Skin epidermis (tissue), 12 donors: ENCODE results near the gene CBX4.
A peak's percentile ranks its signal among the peaks of the same experiment; 100 is the strongest.

Source experiments
- H3K27ac ChIP-seq, 21 experiments: fragments of 200-600 bp; sonication (generic) in 11 of 21; one replicate each; pipeline ENCODE4 v1.5.0; 2020; ENCODE audit warnings: mild to moderate bottlenecking in 3 of 21, inconsistent platforms in 2 of 21, moderate library complexity in 2 of 21
- H3K4me3 ChIP-seq, 7 experiments: fragments of 200-600 bp; sonication (generic) in 2 of 7; one replicate each; pipeline ENCODE4 v1.5.0; 2020; ENCODE audit warnings: inconsistent platforms in 2 of 7, mild to moderate bottlenecking in 2 of 7, moderate library complexity in 1 of 7

Gene CBX4

DNA sequence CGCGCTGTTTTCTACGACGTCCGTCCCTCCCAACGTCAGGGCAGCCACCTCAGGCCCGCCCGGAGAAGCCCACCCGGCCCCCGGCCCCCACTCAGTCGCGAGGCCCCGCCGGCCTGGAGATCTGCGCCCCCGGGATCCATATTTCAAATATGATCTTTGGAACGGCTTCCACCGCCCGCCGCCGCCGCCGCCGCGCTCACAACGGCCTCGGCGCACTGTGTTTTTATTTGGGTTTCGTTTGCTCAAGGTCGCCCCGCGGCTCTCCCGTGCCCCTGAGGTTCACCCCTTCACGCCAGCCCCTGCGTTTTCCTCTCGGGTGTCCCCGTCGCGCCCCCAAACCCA is 4.2 kb upstream of the CBX4 start:
- Histone ChIP-seq H3K4me3 (peak overlapping the region; percentile 24 to 51 (median 41)), H3K27ac (peak overlapping the region in 16 of 21 experiments; percentile 4 to 87 (median 58))

GRCh38 chr17:79842656-79843473 is 3.6 kb upstream of the CBX4 start:
- Histone ChIP-seq H3K27ac (peak overlapping the region in 7 of 21 experiments; percentile 30 to 87 (median 66)), H3K4me3 (peak overlapping the region; percentile 24 to 51 (median 41))

- Histone ChIP-seq H3K27ac (peak overlapping the region in 2 of 21 experiments; percentile 9 to 80), H3K4me3 (no peak overlapping the region)
Observed at GRCh38 chr17:79842136-79842655, 3.0 kb upstream of the CBX4 start.

DNA sequence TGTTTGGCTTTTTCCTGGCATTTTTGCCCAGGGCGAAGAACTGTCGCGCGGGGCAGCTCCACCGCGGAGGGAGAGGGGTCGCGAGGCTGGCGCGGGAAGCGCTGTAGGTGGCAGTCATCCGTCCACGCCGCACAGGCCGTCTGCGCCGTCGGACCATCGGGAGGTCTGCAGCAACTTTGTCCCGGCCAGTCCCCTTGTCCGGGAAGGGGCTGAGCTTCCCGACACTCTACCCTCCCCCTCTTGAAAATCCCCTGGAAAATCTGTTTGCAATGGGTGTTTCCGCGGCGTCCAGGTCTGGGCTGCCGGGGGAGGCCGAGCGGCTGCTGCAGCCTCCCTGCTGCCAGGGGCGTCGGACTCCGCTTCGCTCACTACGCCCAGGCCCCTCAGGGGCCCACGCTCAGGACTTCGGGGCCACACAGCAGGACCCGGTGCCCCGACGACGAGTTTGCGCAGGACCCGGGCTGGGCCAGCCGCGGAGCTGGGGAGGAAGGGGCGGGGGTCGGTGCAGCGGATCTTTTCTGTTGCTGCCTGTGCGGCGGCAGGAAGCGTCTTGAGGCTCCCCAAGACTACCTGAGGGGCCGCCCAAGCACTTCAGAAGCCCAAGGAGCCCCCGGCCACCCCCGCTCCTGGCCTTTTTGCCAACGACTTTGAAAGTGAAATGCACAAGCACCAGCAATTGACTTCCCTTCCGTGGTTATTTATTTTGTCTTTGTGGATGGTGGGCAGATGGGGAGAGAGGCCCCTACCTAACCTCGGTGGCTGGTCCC is 2.3 kb upstream of the CBX4 start:
- Histone ChIP-seq H3K4me3 (no peak overlapping the region), H3K27ac (peak overlapping the region in 1 of 21 experiments; percentile 88)

DNA sequence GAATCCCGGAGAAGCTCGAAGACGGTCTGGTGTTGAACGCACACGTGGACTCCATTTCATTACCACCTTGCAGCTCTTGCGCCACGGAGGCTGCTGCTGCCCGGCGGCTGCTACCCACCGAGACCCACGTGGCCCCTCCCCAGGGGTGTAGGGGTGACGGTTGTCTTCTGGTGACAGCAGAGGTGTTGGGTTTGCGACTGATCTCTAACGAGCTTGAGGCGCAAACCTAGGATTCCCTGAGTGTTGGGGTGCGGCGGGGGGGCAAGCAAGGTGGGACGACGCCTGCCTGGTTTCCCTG is 1.7 kb upstream of the CBX4 start:
- Histone ChIP-seq H3K27ac (peak overlapping the region in 2 of 21 experiments; percentile 81 to 88), H3K4me3 (peak overlapping the region in 1 of 7 experiments; percentile 81)

DNA sequence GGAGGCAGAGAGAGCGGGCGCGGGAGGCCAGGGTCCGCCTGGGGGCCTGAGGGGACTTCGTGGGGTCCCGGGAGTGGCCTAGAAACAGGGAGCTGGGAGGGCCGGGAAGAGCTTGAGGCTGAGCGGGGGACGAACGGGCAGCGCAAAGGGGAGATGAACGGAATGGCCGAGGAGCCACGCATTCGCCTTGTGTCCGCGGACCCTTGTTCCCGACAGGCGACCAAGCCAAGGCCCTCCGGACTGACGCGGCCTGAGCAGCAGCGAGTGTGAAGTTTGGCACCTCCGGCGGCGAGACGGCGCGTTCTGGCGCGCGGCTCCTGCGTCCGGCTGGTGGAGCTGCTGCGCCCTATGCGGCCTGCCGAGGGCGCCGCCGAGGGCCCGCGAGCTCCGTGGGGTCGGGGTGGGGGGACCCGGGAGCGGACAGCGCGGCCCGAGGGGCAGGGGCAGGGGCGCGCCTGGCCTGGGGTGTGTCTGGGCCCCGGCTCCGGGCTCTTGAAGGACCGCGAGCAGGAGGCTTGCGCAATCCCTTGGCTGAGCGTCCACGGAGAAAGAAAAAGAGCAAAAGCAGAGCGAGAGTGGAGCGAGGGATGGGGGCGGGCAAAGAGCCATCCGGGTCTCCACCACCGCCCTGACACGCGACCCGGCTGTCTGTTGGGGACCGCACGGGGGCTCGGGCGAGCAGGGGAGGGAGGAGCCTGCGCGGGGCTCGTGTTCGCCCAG is 1.2 kb upstream of the CBX4 start:
- Histone ChIP-seq H3K27ac (peak overlapping the region in 10 of 21 experiments; percentile 65 to 91 (median 78)), H3K4me3 (peak overlapping the region in 5 of 7 experiments; percentile 12 to 81 (median 42))

DNA sequence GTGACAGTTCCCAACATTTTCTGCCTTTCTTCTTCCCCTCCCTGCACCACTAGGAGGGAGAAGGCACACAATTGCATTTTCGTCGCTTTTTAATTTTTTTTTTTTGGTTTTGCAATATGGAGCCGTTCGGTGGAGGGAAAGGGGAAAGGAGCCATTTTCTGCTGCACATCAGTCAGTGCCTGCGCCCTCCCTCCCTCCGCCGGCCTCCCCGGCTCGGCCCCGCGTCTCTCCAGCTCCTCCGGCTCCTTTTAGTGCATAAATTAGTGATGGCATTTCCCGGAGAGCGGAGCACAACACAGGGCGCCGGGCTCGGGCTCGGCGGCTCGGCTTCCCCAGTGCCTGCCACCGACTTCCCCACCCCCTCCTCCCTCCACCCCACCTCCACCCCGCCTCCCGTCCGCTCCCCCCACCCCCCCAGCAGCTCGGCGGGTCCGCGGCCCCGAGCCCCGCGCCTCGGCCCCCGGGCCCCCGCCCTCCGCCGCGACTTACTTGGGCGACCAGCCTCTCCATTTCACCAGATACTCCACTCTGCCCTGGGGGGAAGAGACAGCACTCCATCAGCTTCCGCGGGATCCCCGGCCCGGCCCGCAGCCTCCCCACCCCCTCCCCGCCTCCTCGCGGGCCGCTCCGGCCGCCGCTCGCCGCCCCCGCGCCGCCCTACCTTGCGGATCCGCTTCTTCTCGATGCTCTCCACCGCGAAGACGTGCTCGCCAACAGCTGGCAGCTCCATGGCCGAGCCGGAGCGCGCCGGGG is 542 bp downstream of the CBX4 start:
- Histone ChIP-seq H3K4me3 (peak overlapping the region; percentile 54 to 81 (median 77)), H3K27ac (peak overlapping the region; percentile 70 to 95 (median 90))

DNA sequence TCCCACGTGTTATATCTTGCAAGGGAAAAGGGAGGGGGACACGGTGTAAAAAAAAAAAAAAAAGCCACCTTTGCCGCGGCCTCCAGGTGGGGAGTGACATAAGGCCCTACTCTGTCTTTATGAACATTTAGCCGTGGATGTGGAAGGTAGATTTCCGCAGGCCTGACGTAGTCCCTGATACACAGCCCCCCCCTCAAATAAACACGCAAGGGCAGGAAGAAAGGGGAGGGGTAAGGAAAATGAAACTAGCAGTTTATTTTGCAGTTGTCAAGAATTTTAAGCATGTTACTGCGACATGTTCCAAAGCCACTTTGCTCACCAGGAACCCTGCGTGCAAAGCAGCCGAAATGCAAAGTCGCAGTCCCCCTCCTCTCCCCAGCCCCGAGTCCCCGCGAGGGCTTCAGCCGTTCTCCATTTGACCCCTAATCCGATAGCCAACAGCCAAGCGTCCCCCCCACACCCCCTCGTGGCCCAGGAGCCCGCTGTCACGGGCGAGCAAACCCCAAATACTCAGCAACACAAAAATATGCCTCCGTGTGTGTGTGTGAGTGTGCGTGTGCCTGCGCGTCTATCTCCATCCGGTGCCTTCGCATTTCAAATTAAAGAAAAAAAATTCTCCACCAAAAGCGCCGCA is 1.2 kb downstream of the CBX4 start:
- H3K27ac ChIP-seq = peak overlapping the region; percentile 70 to 95 (median 90)

DNA sequence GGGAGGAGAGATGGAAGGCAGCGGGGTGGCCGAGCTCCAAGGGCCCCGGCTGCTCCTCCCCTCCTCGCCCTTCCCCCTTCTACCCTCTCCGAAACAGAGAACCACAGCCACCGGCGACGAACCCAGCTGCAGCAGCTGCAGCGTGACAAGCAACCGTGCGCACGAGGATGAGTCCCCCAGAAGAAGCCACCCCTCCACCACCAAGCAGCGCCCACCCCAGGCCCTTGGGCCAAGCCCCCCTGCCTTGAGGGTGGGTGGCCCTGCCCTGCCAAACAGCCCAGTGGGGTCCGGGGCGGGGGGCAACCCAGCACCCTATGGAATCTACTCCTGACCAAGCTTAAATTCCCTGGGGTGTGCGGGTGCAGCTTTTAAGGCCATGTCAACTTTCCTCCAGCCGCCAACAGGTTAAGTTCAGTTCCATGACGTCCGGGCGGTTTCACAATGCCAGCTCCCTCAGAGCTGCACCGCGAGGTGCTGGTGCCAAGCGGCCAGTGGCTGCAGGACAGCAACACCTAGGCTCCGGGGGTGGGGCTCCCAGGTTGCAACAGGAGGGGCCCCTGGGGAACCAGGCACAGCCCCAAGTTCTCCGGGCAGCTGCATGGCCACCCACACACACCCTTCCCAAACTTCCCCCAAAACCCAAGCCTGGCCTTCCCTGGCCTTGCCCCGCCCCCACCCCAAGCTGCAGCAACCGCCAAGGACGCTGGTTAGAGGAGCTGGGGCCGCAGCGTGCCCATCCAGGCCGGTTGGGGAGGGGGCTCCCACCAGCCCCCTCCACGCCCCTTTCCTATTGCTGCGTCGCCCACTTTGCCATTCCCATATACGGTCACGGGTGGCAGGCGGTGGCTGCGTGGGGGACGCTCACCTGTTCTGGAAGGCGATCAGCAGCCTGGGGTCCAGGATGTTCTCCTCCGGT is 2.0 kb downstream of the CBX4 start:
- Histone ChIP-seq H3K27ac (peak overlapping the region in 20 of 21 experiments; percentile 56 to 95 (median 90)), H3K4me3 (peak overlapping the region; percentile 54 to 81 (median 77))

More for the DNA sequence above, 1.2 kb downstream of the CBX4 start:
- H3K4me3 ChIP-seq = peak overlapping the region; percentile 54 to 81 (median 77)

DNA sequence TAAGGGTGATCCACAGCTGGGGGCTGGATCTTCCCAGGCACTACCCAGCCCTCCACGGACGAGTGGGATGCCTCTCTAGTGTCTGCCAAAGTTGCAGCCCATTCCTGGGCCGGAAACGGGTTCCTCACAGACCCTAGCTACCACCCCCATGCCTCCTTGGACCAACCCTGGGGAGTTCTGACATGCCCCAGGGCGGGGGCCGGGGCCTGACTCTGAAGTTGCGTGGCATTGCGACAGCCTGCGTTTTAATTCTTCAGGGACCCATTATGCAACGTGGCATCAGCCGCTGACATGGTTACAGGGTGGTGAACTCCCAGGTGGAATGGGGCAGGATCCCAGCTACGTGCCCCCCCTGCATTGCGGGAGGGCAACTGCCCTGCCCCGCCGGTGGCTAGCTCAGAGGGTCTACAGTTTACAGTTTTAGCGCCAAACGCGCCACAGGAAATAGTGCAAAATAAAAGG is 2.7 kb downstream of the CBX4 start:
- Histone ChIP-seq H3K4me3 (peak overlapping the region; percentile 54 to 81 (median 77)), H3K27ac (peak overlapping the region in 15 of 21 experiments; percentile 26 to 95 (median 85))

DNA sequence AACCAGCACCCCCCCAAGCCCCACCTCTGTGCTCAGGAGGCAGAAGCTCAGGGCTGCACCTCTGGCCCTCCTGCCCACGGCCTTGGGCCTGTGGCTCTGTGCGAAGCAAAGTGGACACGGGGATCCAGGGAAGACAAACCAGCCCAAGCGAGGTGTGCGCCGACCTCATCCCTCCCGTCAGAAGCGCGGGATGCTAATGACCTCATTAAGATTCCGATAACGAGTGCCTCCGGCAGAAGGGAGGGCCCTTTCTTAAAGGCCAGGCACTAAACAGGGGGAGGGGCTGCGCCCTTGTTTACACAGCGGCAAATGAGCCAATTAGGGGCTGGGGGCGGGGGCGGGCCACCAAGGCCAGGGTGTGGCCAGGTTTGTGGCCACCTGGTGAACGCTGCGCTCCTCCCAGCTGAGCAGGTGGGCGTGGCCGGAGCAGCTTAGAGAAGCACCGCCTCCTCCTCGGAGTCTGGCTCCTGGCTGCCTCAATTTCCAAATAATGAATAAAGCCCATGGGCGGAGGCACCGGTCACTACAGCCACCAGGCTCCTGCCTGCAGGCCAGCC is 3.2 kb downstream of the CBX4 start:
- H3K4me3 ChIP-seq = peak overlapping the region in 4 of 7 experiments; percentile 77 to 81 (median 80)
- peak overlapping the region in 7 of 21 experiments; percentile 26 to 95 (median 85) for H3K27ac ChIP-seq

- H3K4me3 ChIP-seq = no peak overlapping the region
- H3K27ac ChIP-seq = no peak overlapping the region
Observed at GRCh38 chr17:79835470-79835899, 3.8 kb downstream of the CBX4 start.

DNA sequence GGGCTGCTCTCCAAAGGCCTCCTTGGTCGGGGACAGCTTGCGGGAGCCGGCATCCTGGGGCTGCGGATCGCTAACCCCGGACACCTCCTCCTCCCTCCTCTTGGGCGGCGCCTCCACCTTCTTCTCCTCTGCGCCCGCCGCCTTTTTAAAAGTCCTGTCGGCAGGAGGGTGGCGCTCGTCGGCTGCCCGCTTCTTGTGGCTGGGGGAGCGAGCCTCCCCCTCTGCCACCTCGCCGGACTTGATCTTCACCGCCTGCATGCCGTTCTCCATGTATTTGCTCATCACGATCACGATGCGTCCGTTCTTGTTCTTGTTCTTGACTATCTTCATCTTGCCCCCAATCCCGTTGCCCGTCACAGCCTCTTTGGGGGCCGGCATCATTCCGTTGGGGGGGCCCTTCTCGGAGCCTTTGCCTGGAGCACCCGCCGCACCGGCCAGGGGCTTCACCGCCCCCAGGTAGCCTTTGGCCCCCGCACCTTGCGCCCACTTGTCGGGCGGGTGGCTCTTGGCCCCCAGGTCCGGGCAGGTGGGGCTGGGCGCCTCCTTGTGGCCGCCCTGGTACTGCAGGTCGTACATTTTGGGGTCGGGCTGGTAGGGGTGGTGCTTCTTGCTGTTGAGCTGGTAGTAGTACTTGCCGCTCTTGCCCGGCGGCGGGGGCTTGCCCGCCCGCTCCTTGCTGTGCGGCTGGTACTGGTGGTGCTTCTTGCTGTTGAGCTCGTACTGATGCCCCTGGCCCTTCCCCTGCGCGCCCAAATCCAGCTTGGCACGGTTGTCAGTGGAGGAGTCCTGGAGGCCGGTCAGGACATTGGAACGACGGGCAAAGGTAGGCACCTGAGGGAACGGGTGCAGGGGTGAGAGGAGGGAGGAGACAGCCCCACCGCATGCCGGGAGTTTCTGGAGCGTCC is 4.4 kb downstream of the CBX4 start:
- Histone ChIP-seq H3K4me3 (no peak overlapping the region), H3K27ac (no peak overlapping the region)

DNA sequence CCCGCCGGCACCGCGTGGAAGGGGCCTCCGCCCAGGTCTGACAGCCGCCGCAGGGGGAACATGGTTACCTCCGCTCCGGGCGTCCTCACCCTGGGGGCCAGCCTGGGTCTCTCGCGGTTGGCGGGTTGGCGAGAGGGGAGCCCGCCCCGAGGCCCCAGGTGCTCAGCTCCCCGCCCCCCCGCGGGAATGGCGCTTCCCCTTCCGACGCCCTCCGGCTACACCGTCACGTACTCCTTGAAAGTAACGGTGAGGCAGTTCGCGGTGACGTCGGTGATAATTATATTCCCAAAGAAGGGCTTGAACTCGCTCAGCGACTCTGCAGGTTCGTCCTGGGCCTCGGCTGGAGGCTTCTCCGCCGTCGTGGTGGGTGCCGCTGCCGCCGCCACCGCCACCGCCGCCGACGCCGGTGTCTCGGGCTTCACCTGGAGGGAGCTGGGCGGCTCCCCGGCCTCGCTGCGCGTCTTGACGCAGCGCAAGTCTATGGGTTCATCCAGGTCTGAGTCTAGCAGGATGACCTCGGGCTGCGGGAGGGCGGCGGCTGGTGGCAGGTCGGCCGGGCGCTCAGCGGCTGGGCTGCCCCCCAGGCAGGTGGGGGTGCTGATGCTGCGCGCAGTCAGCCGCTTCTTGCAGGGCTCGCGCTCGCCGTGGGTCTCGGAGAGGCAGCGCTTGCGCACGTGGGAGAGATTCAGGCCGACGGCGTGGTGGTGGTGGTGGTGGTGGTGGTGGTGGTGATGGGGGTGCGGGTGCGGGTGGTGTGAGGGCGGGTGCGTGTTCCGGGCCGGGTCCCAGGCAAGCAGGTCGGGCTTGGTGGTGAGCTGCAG is 5.3 kb downstream of the CBX4 start:
- Histone ChIP-seq H3K4me3 (no peak overlapping the region), H3K27ac (no peak overlapping the region)

GRCh38 chr17:79833110-79833450 is 6.2 kb downstream of the CBX4 start:
- Histone ChIP-seq H3K27ac (peak overlapping the region in 2 of 21 experiments; percentile 12 to 37), H3K4me3 (no peak overlapping the region)
